HG02798 (cell line): ENCODE measurements around the gene CPOX.

Source experiments
- ATAC-seq: cut with Tn5 transposase; IDR thresholded peaks from one replicate; pipeline ENCODE4 v1.9.1; 2021; ENCODE audit warnings: mild to moderate bottlenecking; ENCODE audit not compliant: unreplicated experiment, poor library complexity

Gene CPOX

GRCh38 chr3:98545940-98546339 lies 47.5 kb downstream of the CPOX start:
- peak; percentile 49 for ATAC-seq

GRCh38 chr3:98542623-98543022 lies 50.8 kb downstream of the CPOX start:
- no peak for ATAC-seq

GRCh38 chr3:98541695-98542094 lies 51.7 kb downstream of the CPOX start:
- no peak for ATAC-seq

GRCh38 chr3:98540346-98540745 lies 53.1 kb downstream of the CPOX start:
- ATAC-seq = peak; percentile 54

GRCh38 chr3:98536456-98537017 lies 56.9 kb downstream of the CPOX start:
- ATAC-seq = peak; percentile 71

GRCh38 chr3:98534734-98535133 lies 58.7 kb downstream of the CPOX start:
- no peak for ATAC-seq

GRCh38 chr3:98534168-98534567 lies 59.2 kb downstream of the CPOX start:
- no peak for ATAC-seq

GRCh38 chr3:98532709-98533571 lies 60.5 kb downstream of the CPOX start:
- no peak for ATAC-seq

- peak; percentile 4 for ATAC-seq
These were observed 61.2 kb downstream of the CPOX start for GRCh38 chr3:98532275-98532637.

GRCh38 chr3:98531622-98532274 lies 61.7 kb downstream of the CPOX start, which contains the start of gene GPR15:
GPR15 (plus strand) TSS chr3:98531978; CDS start chr3:98532034, 56 bp downstream.
- ATAC-seq = peak; percentile 41

- no peak for ATAC-seq
These were observed 62.7 kb downstream of the CPOX start for GRCh38 chr3:98530676-98531075.

GRCh38 chr3:98529856-98530459 lies 63.5 kb downstream of the CPOX start:
- ATAC-seq = no peak
